Measurements from ENCODE around the gene CD40LG.

CD40LG gene

DNA sequence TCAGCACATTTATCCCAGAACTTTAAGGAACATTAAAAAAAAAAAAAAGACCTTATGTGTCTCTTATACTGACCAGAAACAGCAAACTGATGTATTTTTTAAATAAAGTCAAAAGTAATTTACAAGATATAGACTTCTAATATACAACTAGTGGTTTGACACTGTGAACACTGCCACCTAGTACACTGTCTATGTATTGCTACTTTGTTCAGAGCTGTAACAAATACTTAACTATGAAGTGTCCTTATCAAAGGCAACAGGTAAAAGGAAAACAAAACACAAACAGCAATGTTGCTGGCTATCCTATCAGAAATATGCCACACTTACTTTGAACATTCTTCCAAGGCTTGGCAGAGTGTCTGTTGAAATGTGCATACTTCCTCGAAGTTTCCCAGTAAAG lies 60.4 kb downstream of the CD40LG start:
- peak in 1 of 6 experiments; percentile 2 for DNase-seq
